ENCODE data around the gene ATP2B3.
"Not testable (repeated sequence)": the region's sequence is repeated elsewhere in the genome, so short reads cannot be mapped to it uniquely, and the experiment has no call there.

Gene ATP2B3

GRCh38 chrX:153604666-153605380 lies 87.4 kb downstream of the ATP2B3 start:
- H3K4me1 Mint-ChIP-seq (ENCODE audit: low read depth) = peaks cover 11% of the 10 kb centered on the region
- not testable (repeated sequence) for DNase-seq; H3K27ac Mint-ChIP-seq; H3K9me3 Mint-ChIP-seq; H3K4me3 Mint-ChIP-seq; H3K36me3 Mint-ChIP-seq (ENCODE audit: low read depth)
- peaks cover 38% of the 10 kb centered on the region for H3K27me3 Mint-ChIP-seq

GRCh38 chrX:153606503-153606902 lies 89.1 kb downstream of the ATP2B3 start:
- Mint-ChIP-seq H3K9me3 (no peaks in the 10 kb centered on the region), H3K4me1 (ENCODE audit: low read depth) (peaks cover 6% of the 10 kb centered on the region), H3K27ac (no peak overlapping the region), H3K36me3 (ENCODE audit: low read depth) (no peaks in the 10 kb centered on the region), H3K27me3 (peaks cover 27% of the 10 kb centered on the region), H3K4me3 (no peak overlapping the region)
- DNase-seq = no peak

DNA sequence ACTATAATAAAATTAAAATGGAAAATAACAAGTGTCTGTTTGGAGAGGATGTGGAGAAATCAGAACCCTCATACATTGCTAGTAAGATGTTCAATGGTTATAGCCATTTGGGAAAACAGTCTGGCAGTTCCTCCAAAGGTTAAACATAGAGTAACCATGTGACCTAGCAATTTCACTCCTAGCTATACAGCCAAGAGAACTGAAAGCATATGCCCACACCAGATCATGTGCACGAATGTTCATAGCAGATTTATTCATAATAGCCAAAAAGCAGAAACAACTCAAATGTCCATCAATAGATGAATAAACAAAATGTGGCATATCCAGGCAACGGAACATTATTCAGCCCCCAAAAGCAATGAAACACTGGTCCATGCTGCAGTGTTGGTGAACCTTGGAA lies 90.9 kb downstream of the ATP2B3 start:
- Mint-ChIP-seq H3K4me3 (no peak overlapping the region), H3K9me3 (no peaks in the 10 kb centered on the region), H3K36me3 (ENCODE audit: low read depth) (no peaks in the 10 kb centered on the region), H3K4me1 (ENCODE audit: low read depth) (peaks cover 6% of the 10 kb centered on the region), H3K27ac (no peak overlapping the region), H3K27me3 (peaks cover 30% of the 10 kb centered on the region)
- DNase-seq = no peak

DNA sequence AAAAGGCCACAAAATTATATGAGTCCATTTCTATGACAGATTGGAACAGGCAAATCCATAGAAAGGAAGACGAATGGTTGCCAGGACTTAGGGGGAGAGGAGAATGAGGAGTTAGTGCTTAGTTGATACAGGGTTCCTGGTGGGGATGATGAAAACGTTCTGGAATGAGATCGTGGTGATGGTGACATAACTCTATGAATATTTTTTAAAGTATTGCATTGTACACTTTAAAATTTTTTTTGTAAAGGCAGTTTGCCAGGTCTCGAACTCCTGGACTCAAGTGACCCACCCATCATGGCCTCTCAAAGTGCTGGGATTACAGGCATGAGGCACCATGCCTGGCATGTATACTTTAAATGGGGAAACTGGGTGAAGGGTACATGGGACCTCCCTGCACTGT lies 91.4 kb downstream of the ATP2B3 start:
- H3K27me3 Mint-ChIP-seq = peaks cover 34% of the 10 kb centered on the region
- H3K36me3 Mint-ChIP-seq (ENCODE audit: low read depth) = no peaks in the 10 kb centered on the region
- H3K4me3 Mint-ChIP-seq = no peak overlapping the region
- H3K4me1 Mint-ChIP-seq (ENCODE audit: low read depth) = peaks cover 2% of the 10 kb centered on the region
- no peaks in the 10 kb centered on the region for H3K9me3 Mint-ChIP-seq
- DNase-seq = no peak
- no peak overlapping the region for H3K27ac Mint-ChIP-seq

- Mint-ChIP-seq H3K27ac (peak overlapping the region; percentile 37), H3K4me1 (ENCODE audit: low read depth) (peaks cover 7% of the 10 kb centered on the region), H3K4me3 (peak overlapping the region; percentile 50), H3K36me3 (ENCODE audit: low read depth) (no peaks in the 10 kb centered on the region), H3K9me3 (no peaks in the 10 kb centered on the region), H3K27me3 (peaks cover 44% of the 10 kb centered on the region)
- peak; percentile 85 for DNase-seq
These were observed 92.7 kb downstream of the ATP2B3 start for GRCh38 chrX:153609917-153610835.

DNA sequence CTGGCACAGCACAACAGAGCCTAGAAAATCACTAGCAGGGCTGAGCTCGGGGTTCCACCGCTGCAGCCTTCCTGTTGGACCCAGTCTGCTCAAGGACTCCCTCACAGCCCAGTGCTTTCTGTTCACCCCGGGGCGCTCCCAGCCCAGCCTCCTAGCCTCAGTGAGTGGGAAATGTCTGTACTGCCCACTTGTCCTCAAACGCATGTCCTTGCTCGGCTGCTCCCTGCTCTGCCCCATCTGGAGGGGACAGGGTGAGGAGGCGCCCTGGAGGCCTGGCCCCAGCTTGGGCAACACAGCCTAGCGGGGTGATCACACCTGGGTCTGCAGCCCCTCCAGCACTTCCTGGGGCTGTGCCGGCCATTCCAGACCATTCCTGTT lies 93.4 kb downstream of the ATP2B3 start:
- peak overlapping the region; percentile 50 for H3K4me3 Mint-ChIP-seq
- no peak for DNase-seq
- no peaks in the 10 kb centered on the region for H3K36me3 Mint-ChIP-seq (ENCODE audit: low read depth)
- peaks cover 7% of the 10 kb centered on the region for H3K4me1 Mint-ChIP-seq (ENCODE audit: low read depth)
- H3K27me3 Mint-ChIP-seq = peaks cover 44% of the 10 kb centered on the region
- H3K9me3 Mint-ChIP-seq = no peaks in the 10 kb centered on the region
- H3K27ac Mint-ChIP-seq = no peak overlapping the region

GRCh38 chrX:153611298-153612095 lies 94.1 kb downstream of the ATP2B3 start:
- no peak overlapping the region for H3K4me3 Mint-ChIP-seq
- no peak for DNase-seq

GRCh38 chrX:153612413-153612812 lies 95.0 kb downstream of the ATP2B3 start:
- Mint-ChIP-seq H3K36me3 (ENCODE audit: low read depth) (no peaks in the 10 kb centered on the region), H3K27me3 (peaks cover 47% of the 10 kb centered on the region), H3K4me1 (ENCODE audit: low read depth) (peaks cover 7% of the 10 kb centered on the region), H3K4me3 (no peak overlapping the region), H3K27ac (no peak overlapping the region), H3K9me3 (no peaks in the 10 kb centered on the region)
- DNase-seq = no peak

More at GRCh38 chrX:153611298-153612095, 94.1 kb downstream of the ATP2B3 start:
- Mint-ChIP-seq H3K9me3 (no peaks in the 10 kb centered on the region), H3K27ac (no peak overlapping the region), H3K36me3 (ENCODE audit: low read depth) (no peaks in the 10 kb centered on the region), H3K27me3 (peaks cover 48% of the 10 kb centered on the region), H3K4me1 (ENCODE audit: low read depth) (peaks cover 7% of the 10 kb centered on the region)

DNA sequence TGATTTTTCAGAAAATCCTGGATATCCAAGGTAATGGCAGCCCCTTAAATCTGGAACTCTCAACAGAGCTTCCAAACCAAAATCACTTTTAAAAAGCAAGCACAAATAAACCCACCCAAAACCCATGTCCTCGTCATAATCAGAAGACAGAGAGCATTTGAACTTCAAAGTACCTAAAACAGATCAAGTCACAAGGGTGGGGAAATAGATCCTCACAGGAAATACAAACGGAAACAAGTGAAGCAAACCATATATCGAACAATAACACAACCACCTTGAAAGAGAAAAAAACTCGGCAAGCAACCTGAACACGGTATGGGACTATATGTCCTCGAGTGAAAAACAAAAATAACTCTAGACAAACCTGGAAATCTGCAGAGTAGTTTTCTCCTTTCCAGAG lies 97.4 kb downstream of the ATP2B3 start:
- Mint-ChIP-seq H3K4me1 (ENCODE audit: low read depth) (peaks cover 7% of the 10 kb centered on the region), H3K4me3 (no peak overlapping the region), H3K27me3 (peaks cover 50% of the 10 kb centered on the region), H3K27ac (no peak overlapping the region), H3K9me3 (no peaks in the 10 kb centered on the region), H3K36me3 (ENCODE audit: low read depth) (no peaks in the 10 kb centered on the region)
- DNase-seq = no peak

- Mint-ChIP-seq H3K9me3 (no peaks in the 10 kb centered on the region), H3K27ac (no peak overlapping the region), H3K4me1 (ENCODE audit: low read depth) (no peaks in the 10 kb centered on the region), H3K4me3 (no peak overlapping the region), H3K27me3 (peaks cover 58% of the 10 kb centered on the region), H3K36me3 (ENCODE audit: low read depth) (no peaks in the 10 kb centered on the region)
- DNase-seq = no peak
These were observed 103.1 kb downstream of the ATP2B3 start for GRCh38 chrX:153620576-153620975.

DNA sequence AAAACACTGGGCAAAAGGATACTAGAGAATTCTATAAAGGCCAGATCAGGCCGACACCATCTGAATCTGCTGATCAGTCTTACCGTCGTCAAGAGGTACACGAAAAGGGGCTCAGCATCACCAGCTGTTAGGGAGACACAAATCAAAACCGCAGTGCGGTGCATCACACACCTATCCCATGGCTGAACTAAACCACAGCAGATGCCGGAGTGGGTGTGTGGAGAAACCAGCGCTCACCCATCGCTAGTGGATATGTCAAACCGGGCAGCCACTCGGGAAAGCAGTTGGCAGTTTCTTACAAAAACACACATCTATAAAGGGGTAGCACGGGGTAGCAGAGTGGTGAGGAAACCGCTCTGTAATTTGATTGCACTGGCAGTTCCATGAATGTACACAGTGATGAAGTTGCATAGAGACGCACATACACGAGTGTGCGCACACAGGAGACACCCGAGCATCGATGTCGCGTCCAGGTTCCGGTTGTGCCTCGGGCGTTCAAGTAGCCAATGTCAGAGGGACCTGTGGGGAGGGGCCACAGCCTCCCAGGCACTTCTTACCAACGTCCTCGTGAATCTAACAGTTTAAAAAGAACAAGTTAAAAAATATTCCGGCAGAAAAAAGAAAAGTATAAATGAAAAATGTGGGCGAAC lies 104.6 kb downstream of the ATP2B3 start:
- no peaks in the 10 kb centered on the region for H3K9me3 Mint-ChIP-seq
- H3K27me3 Mint-ChIP-seq = peaks cover 51% of the 10 kb centered on the region
- no peak for DNase-seq
- no peak overlapping the region for H3K27ac Mint-ChIP-seq
- H3K4me3 Mint-ChIP-seq = no peak overlapping the region
- H3K36me3 Mint-ChIP-seq (ENCODE audit: low read depth) = no peaks in the 10 kb centered on the region
- H3K4me1 Mint-ChIP-seq (ENCODE audit: low read depth) = no peaks in the 10 kb centered on the region

DNA sequence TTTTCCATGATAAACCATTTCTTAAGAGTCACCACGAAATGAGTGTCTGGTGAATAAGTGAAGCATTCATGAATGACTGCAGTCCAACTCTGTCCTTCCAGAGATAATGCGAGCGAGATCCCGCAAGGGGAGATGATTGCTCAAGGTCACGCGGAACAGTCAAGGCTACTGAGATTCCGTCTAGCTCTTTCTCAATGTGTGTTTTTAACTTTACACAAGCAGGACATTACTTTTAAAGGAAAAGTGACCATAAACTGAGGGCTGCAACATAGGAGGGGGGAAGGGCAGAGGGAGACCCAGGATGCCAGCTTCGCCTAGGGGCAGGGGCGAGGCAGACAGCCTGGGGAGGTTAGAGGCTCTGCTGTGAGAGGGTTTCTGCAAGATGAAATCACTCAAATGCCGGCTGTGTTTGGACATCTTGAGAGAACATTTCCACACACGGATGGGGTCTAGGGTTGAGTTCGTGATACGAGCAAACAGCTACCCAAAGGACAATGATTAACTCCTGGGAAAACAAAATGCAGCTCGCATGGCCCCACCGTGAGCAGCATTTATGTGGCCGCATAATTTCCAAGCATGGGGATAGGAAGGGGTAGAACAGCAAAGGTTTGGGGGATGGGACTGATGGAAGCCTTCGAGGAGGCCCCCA lies 105.3 kb downstream of the ATP2B3 start:
- DNase-seq = no peak
- H3K4me1 Mint-ChIP-seq (ENCODE audit: low read depth) = no peaks in the 10 kb centered on the region
- H3K27ac Mint-ChIP-seq = no peak overlapping the region
- no peaks in the 10 kb centered on the region for H3K36me3 Mint-ChIP-seq (ENCODE audit: low read depth)
- no peaks in the 10 kb centered on the region for H3K9me3 Mint-ChIP-seq
- H3K27me3 Mint-ChIP-seq = peaks cover 48% of the 10 kb centered on the region
- H3K4me3 Mint-ChIP-seq = no peak overlapping the region

DNA sequence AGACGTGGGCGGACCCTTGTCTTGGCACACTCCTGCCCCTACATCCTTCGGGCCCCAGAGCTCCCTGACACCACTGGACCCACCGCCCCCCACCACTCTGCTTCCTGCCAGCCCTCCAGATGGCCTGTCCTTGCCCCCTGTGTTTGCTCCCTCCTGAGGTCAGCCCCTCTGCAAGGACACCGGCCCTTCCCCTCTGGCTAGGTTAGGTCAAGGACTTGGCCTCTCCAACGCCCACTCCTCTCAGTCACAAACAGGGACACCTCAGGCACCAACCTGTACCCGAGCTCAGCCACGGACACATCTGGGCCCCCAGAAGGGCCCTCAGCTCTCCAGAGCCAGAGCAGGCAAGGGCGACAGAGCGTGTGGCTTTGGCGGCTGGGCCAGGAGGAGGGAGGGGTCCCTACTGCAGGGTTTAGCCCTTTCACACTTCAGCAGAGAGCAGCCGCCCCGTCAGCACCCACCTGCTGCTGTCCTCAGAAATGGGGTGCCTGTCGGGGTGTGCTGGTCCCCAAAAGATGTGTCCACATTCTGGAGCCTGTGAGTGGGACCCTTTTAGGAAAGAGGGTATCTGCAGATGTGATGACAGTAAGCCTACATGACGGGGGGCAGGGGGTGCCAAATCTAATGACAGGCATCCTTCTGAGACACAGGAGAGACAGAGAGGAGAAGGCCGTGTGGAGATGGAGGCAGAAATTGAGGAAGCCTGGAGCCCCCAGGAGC lies 106.0 kb downstream of the ATP2B3 start:
- no peaks in the 10 kb centered on the region for H3K36me3 Mint-ChIP-seq (ENCODE audit: low read depth)
- H3K9me3 Mint-ChIP-seq = no peaks in the 10 kb centered on the region
- H3K4me3 Mint-ChIP-seq = no peak overlapping the region
- H3K27me3 Mint-ChIP-seq = peaks cover 41% of the 10 kb centered on the region
- no peak overlapping the region for H3K27ac Mint-ChIP-seq
- H3K4me1 Mint-ChIP-seq (ENCODE audit: low read depth) = no peaks in the 10 kb centered on the region
- no peak for DNase-seq
